ENCODE measurements around the gene LST1. TPM values are rescaled to one million over a fixed set of nuclear protein-coding genes. Genes with fewer than 3 reads are reported as not detected.

LST1 gene
- total and polyA plus RNA-seq, 5 donors, result 7.8 to 16.6 (median 11.1) TPM

DNA sequence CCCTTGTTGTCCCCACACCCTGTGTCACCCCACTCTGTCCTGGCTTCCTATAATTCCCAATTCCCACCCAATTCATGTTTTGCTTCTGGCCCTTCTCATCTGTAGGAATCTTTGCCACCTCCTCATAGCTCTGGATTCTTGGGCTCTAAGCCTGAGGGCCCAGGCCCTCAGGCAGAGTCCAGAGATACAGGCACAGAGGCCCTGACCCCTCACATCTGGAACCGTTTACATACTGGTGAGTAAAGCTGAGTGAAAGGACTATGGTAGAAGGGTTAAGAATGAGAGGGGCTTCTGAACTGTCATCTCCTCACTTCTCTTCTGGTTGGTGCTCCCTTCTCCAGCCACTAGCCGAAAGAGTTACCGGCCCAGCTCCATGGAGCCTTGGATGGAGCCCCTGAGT lies 48.1 kb downstream of the LST1 start:
- no peak overlapping the region for H3K4me3 ChIP-seq (ENCODE audit: low read length)
- WGBS, result 84% methylated on average over 3 of the region's 3 CpGs
- H3K4me1 ChIP-seq (ENCODE audit: control insufficient read depth, insufficient read depth, low read length), result no peaks in the 10 kb centered on the region
- intact Hi-C loops (cut with DNase I), result no loop called here
- no peaks in the 10 kb centered on the region for H3K9me3 ChIP-seq (ENCODE audit: control insufficient read depth, low read length)
- H3K27ac ChIP-seq (ENCODE audit: low read length), result no peak overlapping the region
- no peaks in the 10 kb centered on the region for H3K27me3 ChIP-seq (ENCODE audit: control insufficient read depth, insufficient read depth)
- no peak for DNase-seq
- no peak for ATAC-seq

DNA sequence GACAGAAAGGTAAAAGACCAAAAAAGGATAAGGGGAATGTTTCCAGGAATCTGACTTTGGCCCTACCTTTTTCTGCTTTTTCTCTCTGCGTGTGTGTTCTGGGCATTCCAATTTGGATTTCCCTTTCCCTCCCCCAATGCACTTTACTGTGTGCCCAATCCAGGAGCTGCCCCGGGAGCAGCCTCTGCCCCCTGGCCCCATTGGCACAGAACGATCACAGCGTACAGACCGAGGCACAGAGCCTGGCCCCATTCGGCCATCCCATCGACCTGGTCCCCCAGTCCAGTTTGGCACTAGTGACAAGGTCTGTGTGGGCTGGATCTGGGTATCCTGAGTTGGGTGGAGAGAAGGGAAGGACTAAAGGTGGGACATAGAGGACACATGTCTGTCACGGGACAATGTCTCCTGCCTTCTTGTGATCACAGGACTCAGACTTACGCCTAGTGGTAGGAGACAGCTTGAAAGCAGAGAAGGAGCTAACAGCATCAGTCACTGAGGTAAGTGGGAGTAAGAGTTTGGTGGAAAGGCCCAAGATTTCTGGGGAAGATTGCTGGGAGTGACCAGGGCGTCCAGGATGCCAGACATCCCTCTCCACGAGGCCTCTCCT lies 49.0 kb downstream of the LST1 start:
- 69% methylated on average over 11 of the region's 11 CpGs for WGBS
- DNase-seq (no peak), ATAC-seq (no peak)
- no peak overlapping the region for H3K27ac ChIP-seq (ENCODE audit: low read length)
- H3K27me3 ChIP-seq (ENCODE audit: control insufficient read depth, insufficient read depth), result no peaks in the 10 kb centered on the region
- intact Hi-C loops (cut with DNase I), result no loop called here
- no peaks in the 10 kb centered on the region for H3K4me1 ChIP-seq (ENCODE audit: control insufficient read depth, insufficient read depth, low read length)
- H3K4me3 ChIP-seq (ENCODE audit: low read length), result no peak overlapping the region
- no peaks in the 10 kb centered on the region for H3K9me3 ChIP-seq (ENCODE audit: control insufficient read depth, low read length)

DNA sequence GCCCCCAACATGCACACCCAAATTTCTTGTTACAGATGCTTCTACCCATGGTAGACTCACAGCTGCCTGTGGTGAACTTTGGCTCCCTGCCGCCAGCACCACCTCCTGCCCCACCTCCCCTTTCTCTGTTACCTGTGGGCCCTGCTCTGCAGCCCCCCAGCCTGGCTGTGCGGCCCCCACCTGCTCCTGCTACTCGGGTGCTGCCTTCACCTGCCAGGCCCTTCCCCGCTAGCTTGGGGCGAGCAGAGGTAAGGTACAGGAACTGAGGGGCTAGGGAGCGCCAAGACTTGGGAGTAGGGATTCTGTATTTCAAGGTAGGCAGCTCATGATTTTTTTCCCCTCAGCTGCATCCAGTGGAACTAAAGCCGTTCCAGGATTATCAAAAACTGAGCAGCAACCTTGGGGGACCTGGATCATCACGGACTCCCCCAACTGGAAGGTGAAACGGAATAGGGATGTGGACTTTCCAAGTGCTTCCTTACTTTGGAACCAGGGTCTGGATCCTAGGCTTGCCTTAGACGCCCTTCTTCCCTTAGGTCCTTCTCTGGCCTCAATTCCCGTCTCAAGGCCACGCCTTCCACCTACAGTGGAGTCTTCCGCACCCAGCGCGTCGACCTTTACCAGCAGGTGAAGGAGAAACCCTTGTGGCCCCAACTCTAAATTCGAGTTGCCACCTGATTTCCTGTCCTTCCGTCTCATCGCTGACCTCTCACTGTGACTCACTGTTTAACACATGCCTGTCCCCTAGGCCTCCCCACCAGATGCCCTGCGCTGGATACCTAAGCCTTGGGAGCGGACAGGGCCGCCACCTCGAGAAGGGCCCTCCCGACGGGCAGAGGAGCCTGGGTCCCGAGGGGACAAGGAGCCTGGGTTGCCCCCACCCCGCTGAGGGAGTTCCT lies 50.9 kb downstream of the LST1 start:
- Histone ChIP-seq H3K4me3 (ENCODE audit: low read length) (no peak overlapping the region), H3K9me3 (ENCODE audit: control insufficient read depth, low read length) (no peaks in the 10 kb centered on the region), H3K27me3 (ENCODE audit: control insufficient read depth, insufficient read depth) (no peaks in the 10 kb centered on the region), H3K27ac (ENCODE audit: low read length) (no peak overlapping the region), H3K4me1 (ENCODE audit: control insufficient read depth, insufficient read depth, low read length) (no peaks in the 10 kb centered on the region)
- 76% methylated on average over 27 of the region's 27 CpGs for WGBS
- ATAC-seq, result no peak
- intact Hi-C loops (cut with DNase I), result no loop called here
- DNase-seq, result no peak

Small RNAs within 50 kb of the gene (microRNA-seq; reads per million reads assigned to microRNA genes)
- gene MIR6832, result 0 to 0.54 reads per million in 2 donors

Other genes starting within 250 kb of the LST1 start
Only the 30 nearest of the 35 such genes appear.
- gene MICA, start 182.7 kb upstream of the LST1 start, total RNA-seq, result 10 to 100 TPM; 10.1 to 13.6 (median 11.3) TPM
- gene MICA, start 182.7 kb upstream of the LST1 start, polyA plus RNA-seq, result 8.8 TPM
- 1 to 10 TPM; 1.6 to 1.8 (median 1.6) TPM for gene MICB, start 88.1 kb upstream of the LST1 start, total RNA-seq
- 1.2 TPM for gene MICB, start 88.1 kb upstream of the LST1 start, polyA plus RNA-seq
- gene MCCD1, start 57.3 kb upstream of the LST1 start, total RNA-seq, result not detected
- gene MCCD1, start 57.3 kb upstream of the LST1 start, polyA plus RNA-seq, result not detected
- 100 to 1,000 TPM; 196 to 235 (median 212) TPM for gene DDX39B, start 44.3 kb upstream of the LST1 start, total RNA-seq
- gene DDX39B, start 44.3 kb upstream of the LST1 start, polyA plus RNA-seq, result 145 TPM
- 1 to 10 TPM; 1.7 to 3.8 (median 2.6) TPM for gene ATP6V1G2, start 39.7 kb upstream of the LST1 start, total RNA-seq
- gene ATP6V1G2, start 39.7 kb upstream of the LST1 start, polyA plus RNA-seq, result 2.8 TPM
- gene NFKBIL1, start 38.7 kb upstream of the LST1 start, total RNA-seq, result 10 to 100 TPM; 12.2 to 19.3 (median 14.6) TPM
- 16.7 TPM for gene NFKBIL1, start 38.7 kb upstream of the LST1 start, polyA plus RNA-seq
- not detected for gene LTA, start 14.0 kb upstream of the LST1 start, total RNA-seq
- gene LTA, start 14.0 kb upstream of the LST1 start, polyA plus RNA-seq, result 0.07 TPM
- gene TNF, start 10.7 kb upstream of the LST1 start, total RNA-seq, result under 1 TPM; 0.42 to 0.71 (median 0.53) TPM
- 0.23 TPM for gene TNF, start 10.7 kb upstream of the LST1 start, polyA plus RNA-seq
- gene LTB, start 3.9 kb upstream of the LST1 start, total RNA-seq, result 1 to 10 TPM in 1 of 4 donors, under 1 TPM in 2, not detected in 1; 0.59 to 1.5 (median 0.60) TPM
- 0.61 TPM for gene LTB, start 3.9 kb upstream of the LST1 start, polyA plus RNA-seq
- gene NCR3, start 6.7 kb downstream of the LST1 start, total RNA-seq, result under 1 TPM in 2 of 4 donors, not detected in 2; 0.26 to 0.31 TPM
- 0.11 TPM for gene NCR3, start 6.7 kb downstream of the LST1 start, polyA plus RNA-seq
- 10 to 100 TPM; 17.9 to 29.9 (median 21.3) TPM for gene AIF1, start 29.0 kb downstream of the LST1 start, total RNA-seq
- gene AIF1, start 29.0 kb downstream of the LST1 start, polyA plus RNA-seq, result 14.7 TPM
- 100 to 1,000 TPM in 2 of 4 donors, 10 to 100 TPM in 2; 96.9 to 110 (median 103) TPM for gene PRRC2A, start 34.4 kb downstream of the LST1 start, total RNA-seq
- 95.2 TPM for gene PRRC2A, start 34.4 kb downstream of the LST1 start, polyA plus RNA-seq
- gene BAG6, start 66.4 kb downstream of the LST1 start, total RNA-seq, result 100 to 1,000 TPM; 230 to 260 (median 256) TPM
- 226 TPM for gene BAG6, start 66.4 kb downstream of the LST1 start, polyA plus RNA-seq
- gene APOM, start 69.6 kb downstream of the LST1 start, total RNA-seq, result 1 to 10 TPM in 2 of 4 donors, under 1 TPM in 2; 0.48 to 2.8 (median 1.4) TPM
- 3.9 TPM for gene APOM, start 69.6 kb downstream of the LST1 start, polyA plus RNA-seq
- gene C6orf47, start 74.5 kb downstream of the LST1 start, total RNA-seq, result 10 to 100 TPM; 18.5 to 20.7 (median 20.1) TPM
- gene C6orf47, start 74.5 kb downstream of the LST1 start, polyA plus RNA-seq, result 21.2 TPM
- 10 to 100 TPM; 16.8 to 23.9 (median 20.0) TPM for gene GPANK1, start 78.7 kb downstream of the LST1 start, total RNA-seq
- 24.6 TPM for gene GPANK1, start 78.7 kb downstream of the LST1 start, polyA plus RNA-seq
- 100 to 1,000 TPM; 110 to 123 (median 116) TPM for gene CSNK2B, start 79.8 kb downstream of the LST1 start, total RNA-seq
- gene CSNK2B, start 79.8 kb downstream of the LST1 start, polyA plus RNA-seq, result 158 TPM
- 1 to 10 TPM; 4.0 to 8.7 (median 5.9) TPM for gene LY6G5B, start 83.7 kb downstream of the LST1 start, total RNA-seq
- 4.6 TPM for gene LY6G5B, start 83.7 kb downstream of the LST1 start, polyA plus RNA-seq
- gene LY6G5C, start 94.8 kb downstream of the LST1 start, total RNA-seq, result 1 to 10 TPM; 2.1 to 3.8 (median 2.3) TPM
- 5.0 TPM for gene LY6G5C, start 94.8 kb downstream of the LST1 start, polyA plus RNA-seq
- 10 to 100 TPM; 28.4 to 37.0 (median 31.7) TPM for gene ABHD16A, start 117.0 kb downstream of the LST1 start, total RNA-seq
- 28.1 TPM for gene ABHD16A, start 117.0 kb downstream of the LST1 start, polyA plus RNA-seq
- not detected for gene LY6G6F, start 120.6 kb downstream of the LST1 start, total RNA-seq
- not detected for gene LY6G6F, start 120.6 kb downstream of the LST1 start, polyA plus RNA-seq
- not detected for gene LY6G6D, start 129.1 kb downstream of the LST1 start, total RNA-seq
- gene LY6G6D, start 129.1 kb downstream of the LST1 start, polyA plus RNA-seq, result not detected
- gene LY6G6C, start 135.5 kb downstream of the LST1 start, total RNA-seq, result not detected
- 0.18 TPM for gene LY6G6C, start 135.5 kb downstream of the LST1 start, polyA plus RNA-seq
- under 1 TPM in 3 of 4 donors, not detected in 1; 0.31 to 0.37 (median 0.35) TPM for gene MPIG6B, start 137.1 kb downstream of the LST1 start, total RNA-seq
- gene MPIG6B, start 137.1 kb downstream of the LST1 start, polyA plus RNA-seq, result 0.20 TPM
- gene DDAH2, start 143.0 kb downstream of the LST1 start, total RNA-seq, result 10 to 100 TPM; 42.4 to 55.6 (median 49.3) TPM
- gene DDAH2, start 143.0 kb downstream of the LST1 start, polyA plus RNA-seq, result 57.4 TPM
- gene CLIC1, start 150.3 kb downstream of the LST1 start, total RNA-seq, result 100 to 1,000 TPM in 3 of 4 donors, 10 to 100 TPM in 1; 99.4 to 153 (median 116) TPM
- gene CLIC1, start 150.3 kb downstream of the LST1 start, polyA plus RNA-seq, result 116 TPM
- gene MSH5, start 153.7 kb downstream of the LST1 start, total RNA-seq, result 1 to 10 TPM; 2.6 to 3.2 (median 3.0) TPM
- 1.8 TPM for gene MSH5, start 153.7 kb downstream of the LST1 start, polyA plus RNA-seq
- gene SAPCD1, start 176.4 kb downstream of the LST1 start, total RNA-seq, result under 1 TPM in 1 of 4 donors, not detected in 3; 0.50 TPM
- gene SAPCD1, start 176.4 kb downstream of the LST1 start, polyA plus RNA-seq, result 0.25 TPM
- gene VWA7, start 191.1 kb downstream of the LST1 start, total RNA-seq, result 10 to 100 TPM in 1 of 4 donors, 1 to 10 TPM in 3; 3.4 to 12.8 (median 8.2) TPM
- gene VWA7, start 191.1 kb downstream of the LST1 start, polyA plus RNA-seq, result 3.2 TPM
- 10 to 100 TPM; 21.7 to 30.6 (median 26.9) TPM for gene VARS1, start 209.5 kb downstream of the LST1 start, total RNA-seq
- gene VARS1, start 209.5 kb downstream of the LST1 start, polyA plus RNA-seq, result 14.8 TPM